Mesenchymal stem cell (in vitro differentiated cells and primary cell): ENCODE data around the gene PANX3. TPM values are rescaled to one million over a fixed set of nuclear protein-coding genes. Genes with fewer than 3 reads are reported as not detected.

ENCODE experiments used
- small RNA-seq: library from polyadenylated mRNA; stranded (forward); fragments of <200 nt; extraction: miRNeasy Mini kit (QIAGEN cat#:217004); gene quantifications from one replicate; pipeline ENCODE3, GENCODE V24; 2013; ENCODE audit warnings: low read depth

PANX3 gene

Small RNA genes lying within 50 kb of the gene (small RNA-seq; reads per million reads assigned to genes)
- not detected for gene RNA5SP352
